HG03097 (cell line): ENCODE measurements around the gene KIF18A.

Experiments
- ATAC-seq: cut with Tn5 transposase; IDR thresholded peaks from one replicate; pipeline ENCODE4 v1.9.1; 2021; ENCODE audit not compliant: unreplicated experiment, low FRiP score

The KIF18A gene

GRCh38 chr11:28049338-28050216 is 58.4 kb downstream of the KIF18A start:
- ATAC-seq, result no peak

DNA sequence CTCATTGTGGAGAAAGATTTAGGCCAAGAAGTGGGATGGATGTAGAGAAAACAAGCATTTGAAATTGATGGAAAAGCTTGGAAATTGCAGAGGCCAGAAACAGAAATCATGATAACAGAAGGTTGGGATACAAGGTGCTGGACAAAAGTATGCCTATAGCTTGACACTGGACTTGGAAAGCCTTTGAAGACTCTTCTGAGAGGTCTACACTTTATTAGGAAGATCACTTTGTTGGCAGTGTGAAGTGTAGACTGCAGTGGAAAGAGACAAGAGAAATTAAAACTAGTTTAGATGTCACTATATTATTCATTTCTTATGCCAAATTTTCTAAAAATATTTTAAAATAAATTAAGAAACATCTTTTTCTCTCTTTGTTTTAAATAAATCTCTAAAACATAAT is 59.1 kb downstream of the KIF18A start:
- no peak for ATAC-seq

DNA sequence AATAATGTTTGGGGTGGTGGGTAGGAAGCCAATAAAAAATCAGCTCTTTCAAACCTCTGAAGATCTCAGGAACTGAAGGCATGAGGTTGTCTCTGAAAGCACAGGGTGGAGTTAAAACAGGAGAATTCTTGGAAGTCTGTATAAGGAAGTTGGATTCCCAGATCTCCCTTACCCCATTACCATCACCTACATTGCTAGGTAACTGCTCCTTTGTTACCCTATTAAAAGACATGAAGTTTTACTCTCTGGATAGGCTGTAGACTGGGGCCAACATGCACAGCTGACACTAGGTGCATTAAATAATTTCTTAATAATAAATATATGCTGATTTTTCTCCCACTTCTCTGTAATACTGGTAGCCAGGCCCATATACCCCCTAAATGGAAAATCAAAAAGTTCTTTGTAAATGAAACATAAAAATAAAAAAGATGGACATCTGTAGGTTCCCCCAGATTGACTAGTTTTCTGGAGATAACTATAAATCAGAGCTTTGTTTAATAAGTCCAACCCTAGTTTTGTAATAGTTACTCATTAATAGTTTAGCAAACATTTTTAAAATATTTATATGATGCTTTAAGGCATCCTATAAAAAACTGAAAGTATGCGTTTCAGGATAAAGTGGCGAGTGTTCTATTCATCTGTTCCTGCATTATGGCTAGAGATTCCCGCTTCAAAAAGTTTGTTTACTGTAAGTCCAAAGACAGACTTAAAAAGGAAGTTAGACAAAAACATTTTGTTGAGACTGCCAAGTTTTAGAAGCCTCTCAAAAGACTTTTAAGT is 63.8 kb downstream of the KIF18A start:
- ATAC-seq, result no peak

DNA sequence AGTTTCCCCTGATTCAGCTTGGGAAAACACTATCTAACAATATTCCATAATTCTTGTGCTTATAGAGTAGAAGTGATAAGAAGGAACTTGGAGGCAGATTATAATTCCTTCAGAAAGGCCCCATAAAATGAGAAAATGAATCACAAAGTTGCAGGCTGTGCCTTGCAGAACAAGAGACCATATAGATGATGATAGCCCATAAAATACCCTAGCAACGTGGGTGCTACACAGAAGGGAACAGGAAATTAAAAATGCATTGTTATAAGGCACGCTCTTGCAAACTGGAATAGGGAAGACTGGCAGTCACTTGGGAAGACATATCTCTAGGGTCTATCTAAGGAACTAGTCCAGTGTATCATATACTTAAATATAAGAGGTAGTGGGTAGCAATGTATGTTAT is 67.6 kb downstream of the KIF18A start:
- ATAC-seq, result no peak

DNA sequence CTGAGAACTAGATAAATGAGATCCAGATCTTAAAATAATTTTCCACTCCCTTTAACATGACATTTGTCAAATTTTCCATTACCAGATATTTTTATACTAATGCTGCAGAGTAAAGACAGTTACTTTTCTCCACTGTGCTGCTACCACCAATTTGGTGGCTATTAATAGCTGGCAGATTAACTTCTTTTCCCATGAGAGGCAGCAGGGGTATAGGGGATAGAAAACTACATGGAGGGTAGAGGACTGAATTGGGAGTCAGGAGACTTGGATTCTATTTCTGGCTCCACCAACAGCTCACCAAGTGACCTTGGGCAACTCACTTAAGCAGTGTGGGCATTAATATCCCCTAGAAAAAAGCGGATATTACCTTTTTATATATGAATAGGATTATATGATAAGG is 69.2 kb downstream of the KIF18A start:
- ATAC-seq, result no peak

DNA sequence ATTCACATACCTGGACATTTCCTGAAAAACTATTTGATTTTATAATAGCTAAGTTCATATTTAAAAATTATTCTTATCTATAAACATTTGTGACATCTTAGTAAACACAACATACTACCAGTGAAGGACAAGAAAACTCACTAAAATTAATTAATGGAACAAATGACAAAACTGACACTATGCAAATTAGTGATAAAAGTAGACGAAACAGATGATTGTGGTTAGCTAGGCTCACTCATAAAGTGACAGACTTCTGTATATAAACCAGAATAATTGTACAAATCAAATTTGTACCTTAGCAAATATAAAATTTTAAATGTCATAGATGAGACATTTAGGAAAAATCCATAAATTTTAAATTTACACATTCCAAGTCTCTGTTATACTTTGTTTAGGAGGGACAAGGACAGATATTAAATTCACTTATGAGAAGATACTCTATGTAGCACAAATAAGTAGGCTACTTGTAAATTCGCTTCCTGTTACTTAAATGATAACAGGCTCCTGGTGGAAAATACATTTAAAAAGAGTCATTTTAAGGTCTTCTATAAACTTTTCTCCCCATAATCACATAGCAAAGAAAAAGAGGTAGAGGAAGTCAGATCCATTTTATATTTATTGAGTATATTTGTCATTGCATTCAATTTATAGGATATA is 81.2 kb downstream of the KIF18A start:
- no peak for ATAC-seq

- no peak for ATAC-seq
Measured at GRCh38 chr11:28017816-28018215, 90.1 kb downstream of the KIF18A start.

DNA sequence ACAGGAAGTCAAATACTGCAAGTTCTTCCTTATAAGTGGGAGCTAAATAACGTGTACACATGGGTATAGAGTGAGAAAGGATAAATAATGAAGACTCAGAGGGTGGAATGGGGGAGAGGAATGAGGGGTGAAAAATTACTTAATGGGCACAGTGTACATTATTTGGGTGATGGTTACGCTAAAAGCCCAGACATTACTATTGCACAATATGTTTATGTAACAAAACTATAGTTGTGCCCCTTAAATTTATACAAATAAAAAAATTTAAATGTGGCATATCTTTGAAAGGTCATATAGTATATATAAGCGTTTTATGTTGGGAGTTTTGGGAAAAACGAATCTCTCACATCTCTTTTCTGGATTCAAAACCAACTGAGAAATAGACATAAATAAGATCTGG is 96.1 kb downstream of the KIF18A start:
- ATAC-seq, result no peak

DNA sequence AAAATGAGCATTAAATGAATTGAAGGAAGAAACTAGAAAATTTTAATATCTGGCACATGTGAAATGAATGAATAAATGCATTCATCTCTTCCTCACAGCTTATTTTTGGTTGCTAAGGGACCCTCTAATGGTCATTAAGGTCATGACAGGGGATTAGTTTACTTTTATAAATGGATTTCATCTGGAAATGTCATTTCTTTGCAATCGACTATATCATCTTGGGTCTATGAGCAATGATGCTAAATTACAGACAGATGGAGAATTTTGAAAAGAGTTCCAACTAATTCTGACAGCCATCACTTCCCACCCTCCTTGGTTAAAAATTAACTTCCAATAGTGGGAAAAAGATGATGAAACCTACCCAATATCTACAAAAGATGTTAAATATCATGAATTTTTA is 98.0 kb downstream of the KIF18A start:
- ATAC-seq, result no peak

- no peak for ATAC-seq
Measured at GRCh38 chr11:28009388-28009787, 98.6 kb downstream of the KIF18A start.

DNA sequence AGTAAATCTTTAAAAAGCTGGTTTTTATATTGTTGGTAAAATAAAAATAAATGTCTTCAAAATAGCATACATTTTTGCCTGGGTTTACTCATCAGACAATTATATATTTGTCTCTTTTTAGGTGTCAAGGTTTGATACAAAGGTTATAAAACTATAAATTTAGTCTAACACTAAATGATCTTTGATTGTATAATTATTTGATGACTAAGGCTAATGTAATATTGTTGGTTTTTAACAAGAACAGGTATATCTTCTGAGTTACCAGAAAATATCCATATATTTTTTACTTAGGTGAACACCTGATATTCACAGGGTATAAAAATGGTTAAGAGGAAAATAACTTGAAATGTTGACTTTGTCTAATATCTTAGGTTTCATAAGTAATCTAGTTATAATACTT is 104.3 kb downstream of the KIF18A start:
- ATAC-seq, result no peak

DNA sequence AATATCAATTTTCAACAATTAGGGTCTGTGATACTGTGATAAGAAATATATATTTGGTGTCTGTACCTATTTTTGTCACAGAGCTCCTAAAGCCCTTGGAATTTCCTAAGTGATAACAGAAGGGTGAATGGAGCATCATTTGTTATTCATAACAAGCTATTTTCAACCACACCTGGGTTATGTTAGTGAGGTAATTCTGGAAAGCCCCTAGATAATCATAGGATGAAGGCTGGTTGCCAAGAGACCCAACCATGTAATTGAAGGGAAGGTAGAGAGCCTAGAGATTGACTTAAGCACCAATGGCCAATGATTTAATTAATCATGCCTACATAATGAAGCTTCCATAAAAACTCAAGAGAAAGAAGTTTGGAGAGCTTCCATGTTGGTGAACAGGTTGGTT is 109.4 kb downstream of the KIF18A start:
- no peak for ATAC-seq

GRCh38 chr11:27997344-27997743 is 110.6 kb downstream of the KIF18A start:
- no peak for ATAC-seq

GRCh38 chr11:27996066-27996465 is 111.9 kb downstream of the KIF18A start:
- ATAC-seq, result no peak

- ATAC-seq, result no peak
Measured at GRCh38 chr11:27995083-27995482, 112.9 kb downstream of the KIF18A start.

DNA sequence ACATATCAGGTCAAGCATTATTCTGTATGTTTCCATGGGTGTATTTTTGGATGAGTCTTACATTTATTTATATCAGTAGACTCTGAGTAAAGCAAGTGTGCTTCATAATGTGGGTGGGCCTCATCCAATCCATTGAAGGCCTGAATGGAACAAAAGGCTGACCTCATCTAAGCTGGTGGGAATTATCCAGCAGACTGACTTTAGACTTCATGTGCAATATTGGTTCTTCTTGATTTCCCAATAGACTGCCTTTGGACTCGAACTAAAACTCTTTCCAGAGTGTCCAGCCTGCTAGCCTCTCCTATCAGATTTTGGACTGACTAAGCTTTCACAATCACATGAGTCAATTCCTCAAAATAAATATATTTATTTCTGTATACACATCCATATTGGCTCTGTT is 116.2 kb downstream of the KIF18A start:
- no peak for ATAC-seq

DNA sequence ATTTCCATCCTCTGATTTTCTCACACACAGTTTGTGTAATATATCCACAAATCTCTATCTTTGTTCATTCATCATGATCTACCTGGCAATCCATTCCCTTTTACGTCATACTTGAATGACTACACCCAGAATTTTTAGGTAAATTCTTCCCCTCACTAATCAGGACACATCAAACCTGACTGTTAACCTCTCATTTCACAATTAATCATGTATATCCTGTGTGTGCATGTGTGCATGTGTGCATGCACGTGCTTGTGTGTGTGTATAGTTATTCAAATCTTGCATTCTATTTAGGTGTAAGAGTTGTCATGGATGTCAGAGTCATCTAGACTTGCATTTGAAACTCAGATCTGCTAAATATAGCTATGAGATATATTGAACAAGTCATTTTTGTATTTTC is 130.4 kb downstream of the KIF18A start:
- ATAC-seq, result no peak

- ATAC-seq, result no peak
Measured at GRCh38 chr11:27977031-27977430, 130.9 kb downstream of the KIF18A start.

- ATAC-seq, result no peak
Measured at GRCh38 chr11:27976262-27976661, 131.7 kb downstream of the KIF18A start.

- no peak for ATAC-seq
Measured at GRCh38 chr11:27973851-27974536, 134.0 kb downstream of the KIF18A start.
